Activated naive CD4-positive, alpha-beta T cell treated with anti-CD3 and anti-CD28 coated beads, Interleukin-2, amount 50 U/mL, for 24 hours (primary cell): Measurements from ENCODE around the gene CFHR1.
"Not testable (repeated sequence)": the region's sequence is repeated elsewhere in the genome, so short reads cannot be mapped to it uniquely, and the experiment has no call there.

ENCODE experiments used
- H3K27ac Mint-ChIP-seq: one replicate; pipeline ENCODE4 v1.8.0; 2021; ENCODE audit warnings: mild to moderate bottlenecking, mixed read lengths
- H3K27me3 Mint-ChIP-seq: one replicate; pipeline ENCODE4 v1.8.0; 2021; ENCODE audit warnings: mixed read lengths
- H3K36me3 Mint-ChIP-seq: one replicate; pipeline ENCODE4 v1.8.0; 2021; ENCODE audit warnings: mixed read lengths
- H3K4me1 Mint-ChIP-seq: one replicate; pipeline ENCODE4 v1.8.0; 2021; ENCODE audit warnings: mixed read lengths
- H3K4me3 Mint-ChIP-seq: one replicate; pipeline ENCODE4 v1.8.0; 2021; ENCODE audit warnings: mild to moderate bottlenecking, mixed read lengths
- H3K9me3 Mint-ChIP-seq: one replicate; pipeline ENCODE4 v1.8.0; 2021; ENCODE audit warnings: mixed read lengths

The CFHR1 gene

GRCh38 chr1:196819531-196819930, at the start of gene CFHR1:
Gene CFHR1, plus strand, starts transcription at chr1:196819731. Its CDS starts 114 bp downstream, at chr1:196819845.
- H3K4me1 Mint-ChIP-seq, H3K4me3 Mint-ChIP-seq, H3K36me3 Mint-ChIP-seq, H3K9me3 Mint-ChIP-seq, H3K27me3 Mint-ChIP-seq, H3K27ac Mint-ChIP-seq: not testable (repeated sequence)

GRCh38 chr1:196769823-196770222, 49.7 kb upstream of the CFHR1 start:
- not testable (repeated sequence) for H3K36me3 Mint-ChIP-seq, H3K9me3 Mint-ChIP-seq, H3K27ac Mint-ChIP-seq, H3K4me3 Mint-ChIP-seq, H3K4me1 Mint-ChIP-seq, H3K27me3 Mint-ChIP-seq

- Mint-ChIP-seq H3K4me3 (no peak overlapping the region), H3K27ac (no peak overlapping the region), H3K4me1 (no peaks in the 10 kb centered on the region), H3K36me3 (no peaks in the 10 kb centered on the region), H3K9me3 (no peaks in the 10 kb centered on the region), H3K27me3 (no peaks in the 10 kb centered on the region)
Measured at GRCh38 chr1:196773713-196774112, 45.8 kb upstream of the CFHR1 start.

- Mint-ChIP-seq H3K4me3 (no peak overlapping the region), H3K36me3 (no peaks in the 10 kb centered on the region), H3K9me3 (no peaks in the 10 kb centered on the region), H3K27me3 (no peaks in the 10 kb centered on the region), H3K27ac (no peak overlapping the region), H3K4me1 (no peaks in the 10 kb centered on the region)
Measured at GRCh38 chr1:196774175-196774574, 45.4 kb upstream of the CFHR1 start.

- Mint-ChIP-seq H3K4me1 (no peaks in the 10 kb centered on the region), H3K27me3 (no peaks in the 10 kb centered on the region), H3K4me3 (no peak within 1 kb of the TSS), H3K27ac (no peak within 1 kb of the TSS), H3K9me3 (no peaks in the 10 kb centered on the region), H3K36me3 (no peaks in the 10 kb centered on the region)
Measured at GRCh38 chr1:196774603-196775002, 44.9 kb upstream of the CFHR1 start, which contains the start of gene CFHR3. Gene CFHR3, plus strand, starts transcription at chr1:196774840. Its CDS starts 47 bp downstream, at chr1:196774887.

GRCh38 chr1:196777603-196778002, 41.9 kb upstream of the CFHR1 start:
- Mint-ChIP-seq H3K4me3 (no peak overlapping the region), H3K27ac (no peak overlapping the region), H3K27me3 (no peaks in the 10 kb centered on the region), H3K4me1 (no peaks in the 10 kb centered on the region), H3K9me3 (no peaks in the 10 kb centered on the region), H3K36me3 (no peaks in the 10 kb centered on the region)

GRCh38 chr1:196779093-196779492, 40.4 kb upstream of the CFHR1 start:
- H3K4me3 Mint-ChIP-seq, result no peak overlapping the region
- no peak overlapping the region for H3K27ac Mint-ChIP-seq
- no peaks in the 10 kb centered on the region for H3K27me3 Mint-ChIP-seq
- no peaks in the 10 kb centered on the region for H3K4me1 Mint-ChIP-seq
- no peaks in the 10 kb centered on the region for H3K9me3 Mint-ChIP-seq
- no peaks in the 10 kb centered on the region for H3K36me3 Mint-ChIP-seq

GRCh38 chr1:196791252-196791651, 28.3 kb upstream of the CFHR1 start:
- H3K27me3 Mint-ChIP-seq, H3K9me3 Mint-ChIP-seq, H3K4me3 Mint-ChIP-seq, H3K27ac Mint-ChIP-seq, H3K36me3 Mint-ChIP-seq, H3K4me1 Mint-ChIP-seq: not testable (repeated sequence)

GRCh38 chr1:196794103-196794502, 25.4 kb upstream of the CFHR1 start:
- not testable (repeated sequence) for H3K9me3 Mint-ChIP-seq, H3K27ac Mint-ChIP-seq, H3K36me3 Mint-ChIP-seq, H3K4me3 Mint-ChIP-seq, H3K4me1 Mint-ChIP-seq, H3K27me3 Mint-ChIP-seq

GRCh38 chr1:196797891-196798290, 21.6 kb upstream of the CFHR1 start:
- Mint-ChIP-seq H3K36me3 (no peaks in the 10 kb centered on the region), H3K9me3 (peaks cover 4% of the 10 kb centered on the region), H3K27me3 (no peaks in the 10 kb centered on the region), H3K4me1 (no peaks in the 10 kb centered on the region), H3K27ac (no peak overlapping the region), H3K4me3 (no peak overlapping the region)

GRCh38 chr1:196801920-196802319, 17.6 kb upstream of the CFHR1 start:
- not testable (repeated sequence) for H3K4me3 Mint-ChIP-seq, H3K9me3 Mint-ChIP-seq, H3K27me3 Mint-ChIP-seq, H3K27ac Mint-ChIP-seq, H3K36me3 Mint-ChIP-seq, H3K4me1 Mint-ChIP-seq

- Mint-ChIP-seq H3K27me3 (no peaks in the 10 kb centered on the region), H3K9me3 (no peaks in the 10 kb centered on the region), H3K4me3 (no peak overlapping the region), H3K27ac (no peak overlapping the region), H3K36me3 (no peaks in the 10 kb centered on the region), H3K4me1 (no peaks in the 10 kb centered on the region)
Measured at GRCh38 chr1:196808529-196809235, 10.8 kb upstream of the CFHR1 start.

- H3K9me3 Mint-ChIP-seq, H3K4me1 Mint-ChIP-seq, H3K36me3 Mint-ChIP-seq, H3K27me3 Mint-ChIP-seq, H3K27ac Mint-ChIP-seq, H3K4me3 Mint-ChIP-seq: not testable (repeated sequence)
Measured at GRCh38 chr1:196817442-196817841, 2.1 kb upstream of the CFHR1 start.

- H3K9me3 Mint-ChIP-seq, H3K27me3 Mint-ChIP-seq, H3K4me1 Mint-ChIP-seq, H3K4me3 Mint-ChIP-seq, H3K27ac Mint-ChIP-seq, H3K36me3 Mint-ChIP-seq: not testable (repeated sequence)
Measured at GRCh38 chr1:196827860-196828259, 8.3 kb downstream of the CFHR1 start.

GRCh38 chr1:196849613-196850492, 30.3 kb downstream of the CFHR1 start:
- H3K27me3 Mint-ChIP-seq, H3K4me3 Mint-ChIP-seq, H3K27ac Mint-ChIP-seq, H3K4me1 Mint-ChIP-seq, H3K36me3 Mint-ChIP-seq, H3K9me3 Mint-ChIP-seq: not testable (repeated sequence)

- Mint-ChIP-seq H3K4me1 (no peaks in the 10 kb centered on the region), H3K9me3 (peaks cover 8% of the 10 kb centered on the region)
Measured at GRCh38 chr1:196856053-196856452, 36.5 kb downstream of the CFHR1 start.

More at GRCh38 chr1:196856053-196856452, 36.5 kb downstream of the CFHR1 start:
- no peak overlapping the region for H3K4me3 Mint-ChIP-seq
- H3K27ac Mint-ChIP-seq, result no peak overlapping the region
- H3K27me3 Mint-ChIP-seq, result no peaks in the 10 kb centered on the region
- no peaks in the 10 kb centered on the region for H3K36me3 Mint-ChIP-seq
